WTC11 (cell line): Measurements from ENCODE around the gene THSD7B.

Experiments used
- JUN ChIP-seq: sonication (generic); formaldehyde crosslinking; IDR thresholded peaks from 2 replicates; pipeline ENCODE4 v1.8.0; 2023; ENCODE audit warnings: mild to moderate bottlenecking, missing genetic modification reagents
- TF ChIP-seq, protein P1 (sequence below): fragments of 250-450 bp; sonication (Bioruptor Pico); IDR thresholded peaks from 2 replicates; pipeline ENCODE4 v1.9.0; 2021; ENCODE audit warnings: mild to moderate bottlenecking
- TF ChIP-seq, protein P2 (sequence below): fragments of 200-600 bp; IDR thresholded peaks from 2 replicates; pipeline ENCODE4 v1.8.0; 2022; ENCODE audit warnings: antibody characterized with exemption

DNA sequence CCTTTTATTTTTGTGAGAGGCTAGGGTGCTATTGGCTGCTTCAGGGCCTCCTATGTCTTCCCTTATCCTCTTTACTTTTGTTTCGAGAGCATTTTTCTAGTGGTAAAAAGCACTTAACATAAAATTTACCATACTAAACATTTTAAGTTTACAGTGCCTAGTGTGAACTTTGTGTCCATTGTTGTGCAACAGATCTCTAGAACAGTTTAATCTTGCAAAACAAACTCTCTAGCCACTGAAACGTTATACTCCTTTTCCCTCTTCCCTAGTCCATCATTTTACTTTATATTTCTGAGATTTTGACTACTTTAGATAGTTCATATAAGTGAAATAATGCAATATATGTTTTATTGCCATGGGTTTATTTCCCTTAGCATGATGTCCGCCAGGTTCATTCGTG, 580.6 kb downstream of the THSD7B start:
- TF ChIP-seq, protein P1, sequence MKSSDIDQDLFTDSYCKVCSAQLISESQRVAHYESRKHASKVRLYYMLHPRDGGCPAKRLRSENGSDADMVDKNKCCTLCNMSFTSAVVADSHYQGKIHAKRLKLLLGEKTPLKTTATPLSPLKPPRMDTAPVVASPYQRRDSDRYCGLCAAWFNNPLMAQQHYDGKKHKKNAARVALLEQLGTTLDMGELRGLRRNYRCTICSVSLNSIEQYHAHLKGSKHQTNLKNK (CRISPR knock-in tag) = no peak
- TF ChIP-seq, protein P2, sequence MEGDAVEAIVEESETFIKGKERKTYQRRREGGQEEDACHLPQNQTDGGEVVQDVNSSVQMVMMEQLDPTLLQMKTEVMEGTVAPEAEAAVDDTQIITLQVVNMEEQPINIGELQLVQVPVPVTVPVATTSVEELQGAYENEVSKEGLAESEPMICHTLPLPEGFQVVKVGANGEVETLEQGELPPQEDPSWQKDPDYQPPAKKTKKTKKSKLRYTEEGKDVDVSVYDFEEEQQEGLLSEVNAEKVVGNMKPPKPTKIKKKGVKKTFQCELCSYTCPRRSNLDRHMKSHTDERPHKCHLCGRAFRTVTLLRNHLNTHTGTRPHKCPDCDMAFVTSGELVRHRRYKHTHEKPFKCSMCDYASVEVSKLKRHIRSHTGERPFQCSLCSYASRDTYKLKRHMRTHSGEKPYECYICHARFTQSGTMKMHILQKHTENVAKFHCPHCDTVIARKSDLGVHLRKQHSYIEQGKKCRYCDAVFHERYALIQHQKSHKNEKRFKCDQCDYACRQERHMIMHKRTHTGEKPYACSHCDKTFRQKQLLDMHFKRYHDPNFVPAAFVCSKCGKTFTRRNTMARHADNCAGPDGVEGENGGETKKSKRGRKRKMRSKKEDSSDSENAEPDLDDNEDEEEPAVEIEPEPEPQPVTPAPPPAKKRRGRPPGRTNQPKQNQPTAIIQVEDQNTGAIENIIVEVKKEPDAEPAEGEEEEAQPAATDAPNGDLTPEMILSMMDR = no peak
- no peak for TF ChIP-seq JUN (CRISPR knock-in tag)
